Neural progenitor cell (in vitro differentiated cells): Measurements from ENCODE around the gene TPST2. TPM values are rescaled to one million over a fixed set of nuclear protein-coding genes. Genes with fewer than 3 reads are reported as not detected.

Experiments used
- DNase-seq: peaks from one replicate; pipeline ENCODE4 v3.0.0-alpha.2; 2016; ENCODE audit warnings: low spot score
- H2AFZ ChIP-seq: fragments of 200-600 bp; sonication (generic); replicated peaks from 2 replicates; pipeline ENCODE4 v1.6.1; 2016; ENCODE audit warnings: antibody characterized with exemption
- H3F3A ChIP-seq: fragments of 200-600 bp; sonication (generic); 2 replicates; pipeline ENCODE4 v1.6.1; 2016; ENCODE audit warnings: antibody characterized with exemption, low read depth
- H3K27ac ChIP-seq: fragments of 200-600 bp; sonication (generic); 2 replicates; pipeline ENCODE4 v1.5.1; 2016; ENCODE audit warnings: mild to moderate bottlenecking
- H3K27me3 ChIP-seq: fragments of 200-600 bp; sonication (generic); 2 replicates; pipeline ENCODE4 v1.6.1; 2016; ENCODE audit warnings: mild to moderate bottlenecking, moderate library complexity
- H3K36me3 ChIP-seq: fragments of 200-600 bp; sonication (generic); 2 replicates; pipeline ENCODE4 v1.5.1; 2016
- H3K4me1 ChIP-seq: fragments of 200-600 bp; sonication (generic); 2 replicates; pipeline ENCODE4 v1.6.1; 2016; ENCODE audit warnings: mixed run types
- H3K4me2 ChIP-seq: fragments of 200-600 bp; sonication (generic); 2 replicates; pipeline ENCODE4 v1.6.1; 2016
- H3K4me3 ChIP-seq: fragments of 200-600 bp; sonication (generic); 2 replicates; pipeline ENCODE4 v1.5.1; 2016
- H3K79me2 ChIP-seq: fragments of 200-600 bp; sonication (generic); 2 replicates; pipeline ENCODE4 v1.6.1; 2016; ENCODE audit warnings: low read depth
- H3K9ac ChIP-seq: fragments of 200-600 bp; sonication (generic); 2 replicates; pipeline ENCODE4 v1.6.1; 2016
- H3K9me3 ChIP-seq: fragments of 200-600 bp; sonication (generic); 2 replicates; pipeline ENCODE4 v1.5.1; 2016; ENCODE audit warnings: low read depth
- H4K20me1 ChIP-seq: fragments of 200-600 bp; sonication (generic); 2 replicates; pipeline ENCODE4 v1.6.1; 2016; ENCODE audit warnings: low read depth
- H3K27ac Mint-ChIP-seq: 3 replicates; pipeline ENCODE4 v1.8.0; 2021; ENCODE audit warnings: mixed read lengths
- H3K27me3 Mint-ChIP-seq: 2 replicates; pipeline ENCODE4 v1.8.0; 2022; ENCODE audit warnings: low read depth, mild to moderate bottlenecking, inconsistent platforms, moderate library complexity, mixed read lengths; ENCODE audit not compliant: insufficient read depth
- H3K36me3 Mint-ChIP-seq: 3 replicates; pipeline ENCODE4 v1.8.0; 2021; ENCODE audit warnings: mixed read lengths
- H3K4me1 Mint-ChIP-seq: 3 replicates; pipeline ENCODE4 v1.8.0; 2021; ENCODE audit warnings: mixed read lengths
- H3K4me3 Mint-ChIP-seq: 3 replicates; pipeline ENCODE4 v1.8.0; 2021; ENCODE audit warnings: mild to moderate bottlenecking, moderate library complexity, mixed read lengths
- H3K9me3 Mint-ChIP-seq: 3 replicates; pipeline ENCODE4 v1.8.0; 2020; ENCODE audit warnings: mixed read lengths
- EZH2 ChIP-seq: fragments of 200-600 bp; sonication (generic); IDR thresholded peaks from 2 replicates; pipeline ENCODE4 v1.6.1; 2017; ENCODE audit warnings: antibody characterized with exemption, mild to moderate bottlenecking, moderate library complexity
- EZH2phosphoT487 ChIP-seq: fragments of 200-600 bp; sonication (generic); IDR thresholded peaks from 2 replicates; pipeline ENCODE4 v1.6.1; 2017; ENCODE audit warnings: antibody characterized with exemption
- total RNA-seq: library from RNA; depleted of rRNA; stranded (reverse); fragments of >200 nt; gene quantifications from 2 replicates; pipeline ENCODE4 v1.2.3, GENCODE V29; 2015; ENCODE audit warnings: low replicate concordance
- TF ChIP-seq, protein P1 (sequence below): fragments of 200-600 bp; sonication (generic); IDR thresholded peaks from 2 replicates; pipeline ENCODE4 v1.5.1; 2017; ENCODE audit warnings: antibody characterized with exemption, mild to moderate bottlenecking

The TPST2 gene
- total RNA-seq, 1 donor from 2014 or later = 31.7 TPM

DNA sequence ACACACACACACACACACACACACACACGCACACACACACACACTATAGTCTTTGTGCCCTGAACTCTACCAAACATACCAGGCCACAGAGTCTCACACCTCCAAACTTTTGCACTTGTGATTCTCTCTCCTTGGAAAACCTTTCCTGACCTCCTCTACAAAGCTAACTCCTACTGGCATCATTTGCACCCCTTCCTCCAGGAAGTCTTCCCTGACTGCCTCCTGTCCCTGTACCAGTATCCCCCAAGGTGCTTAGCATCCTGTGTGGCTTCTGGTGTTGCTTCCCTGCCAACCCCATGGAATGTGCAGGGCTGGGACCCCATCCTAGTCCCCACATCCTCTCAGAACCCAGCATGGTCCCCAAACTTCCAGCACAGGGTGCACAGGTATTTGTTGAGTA is 8.9 kb downstream of the TPST2 start:
- H3K36me3 ChIP-seq = no peaks in the 10 kb centered on the region
- H3K27ac ChIP-seq = no peak overlapping the region
- H3K4me3 ChIP-seq = no peak overlapping the region
- H2AFZ ChIP-seq = no peak overlapping the region
- H3K9ac ChIP-seq = no peak overlapping the region
- peak overlapping the region; percentile 57 for H3K4me2 ChIP-seq
- no peaks in the 10 kb centered on the region for H3K9me3 Mint-ChIP-seq
- peaks cover 4% of the 10 kb centered on the region for H3K36me3 Mint-ChIP-seq
- no peaks in the 10 kb centered on the region for H3K27me3 ChIP-seq
- no peaks in the 10 kb centered on the region for H3K27me3 Mint-ChIP-seq
- H3K27ac Mint-ChIP-seq = no peak overlapping the region
- peaks cover 46% of the 10 kb centered on the region for H3K79me2 ChIP-seq
- H3K4me1 ChIP-seq = peaks cover 13% of the 10 kb centered on the region
- H4K20me1 ChIP-seq = peaks cover 66% of the 10 kb centered on the region
- no peaks in the 10 kb centered on the region for H3K9me3 ChIP-seq
- peaks cover 18% of the 10 kb centered on the region for H3K4me1 Mint-ChIP-seq
- H3F3A ChIP-seq = peaks cover 17% of the 10 kb centered on the region
- TF ChIP-seq, protein P1, sequence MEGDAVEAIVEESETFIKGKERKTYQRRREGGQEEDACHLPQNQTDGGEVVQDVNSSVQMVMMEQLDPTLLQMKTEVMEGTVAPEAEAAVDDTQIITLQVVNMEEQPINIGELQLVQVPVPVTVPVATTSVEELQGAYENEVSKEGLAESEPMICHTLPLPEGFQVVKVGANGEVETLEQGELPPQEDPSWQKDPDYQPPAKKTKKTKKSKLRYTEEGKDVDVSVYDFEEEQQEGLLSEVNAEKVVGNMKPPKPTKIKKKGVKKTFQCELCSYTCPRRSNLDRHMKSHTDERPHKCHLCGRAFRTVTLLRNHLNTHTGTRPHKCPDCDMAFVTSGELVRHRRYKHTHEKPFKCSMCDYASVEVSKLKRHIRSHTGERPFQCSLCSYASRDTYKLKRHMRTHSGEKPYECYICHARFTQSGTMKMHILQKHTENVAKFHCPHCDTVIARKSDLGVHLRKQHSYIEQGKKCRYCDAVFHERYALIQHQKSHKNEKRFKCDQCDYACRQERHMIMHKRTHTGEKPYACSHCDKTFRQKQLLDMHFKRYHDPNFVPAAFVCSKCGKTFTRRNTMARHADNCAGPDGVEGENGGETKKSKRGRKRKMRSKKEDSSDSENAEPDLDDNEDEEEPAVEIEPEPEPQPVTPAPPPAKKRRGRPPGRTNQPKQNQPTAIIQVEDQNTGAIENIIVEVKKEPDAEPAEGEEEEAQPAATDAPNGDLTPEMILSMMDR = no peak
- TF ChIP-seq EZH2phosphoT487 (no peak), EZH2 (no peak)
- no peak overlapping the region for H3K4me3 Mint-ChIP-seq
- DNase-seq = no peak

DNA sequence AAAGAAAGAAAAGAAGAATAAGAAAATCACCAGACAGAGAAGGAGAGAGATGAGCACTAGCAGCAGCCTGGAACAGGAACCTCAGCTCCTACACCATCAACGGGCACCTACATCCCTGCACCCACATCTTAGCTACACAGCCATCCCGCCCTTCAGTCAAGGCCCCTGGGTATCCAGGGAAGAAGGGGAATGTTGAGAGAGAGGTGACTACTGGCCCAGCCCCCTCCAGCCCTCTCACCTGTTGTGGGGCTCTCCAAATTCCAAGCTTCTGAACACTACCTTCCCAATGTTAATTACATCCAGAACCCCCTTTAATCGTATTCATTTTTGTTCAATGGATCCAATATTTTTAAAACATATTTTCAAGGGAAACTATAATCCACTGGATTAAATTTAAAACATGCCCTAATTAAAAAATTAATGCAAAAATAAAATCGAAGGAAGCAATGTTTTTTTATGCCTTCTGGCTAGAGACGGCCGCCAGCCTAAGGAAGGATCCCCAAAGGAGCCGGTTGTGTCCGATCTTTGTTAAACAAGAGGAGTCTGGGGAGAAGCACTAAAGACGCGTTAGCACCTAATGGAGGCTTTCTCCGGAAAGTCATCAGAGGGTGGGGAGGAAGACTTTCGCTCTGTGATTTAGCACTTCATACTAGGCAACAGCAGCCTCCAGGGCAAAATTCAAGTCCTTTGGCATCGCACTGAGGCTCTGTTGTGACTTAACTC is 9.5 kb downstream of the TPST2 start:
- H3K4me1 ChIP-seq = peaks cover 13% of the 10 kb centered on the region
- peak; percentile 61 for DNase-seq
- H4K20me1 ChIP-seq = peaks cover 67% of the 10 kb centered on the region
- H2AFZ ChIP-seq = no peak overlapping the region
- Mint-ChIP-seq H3K27ac (peak overlapping the region; percentile 7), H3K27me3 (no peaks in the 10 kb centered on the region), H3K9me3 (no peaks in the 10 kb centered on the region), H3K4me3 (no peak overlapping the region), H3K4me1 (peaks cover 16% of the 10 kb centered on the region), H3K36me3 (peaks cover 4% of the 10 kb centered on the region)
- H3F3A ChIP-seq = peaks cover 17% of the 10 kb centered on the region
- peak overlapping the region; percentile 57 for H3K4me2 ChIP-seq
- H3K9me3 ChIP-seq = no peaks in the 10 kb centered on the region
- H3K4me3 ChIP-seq = no peak overlapping the region
- TF ChIP-seq EZH2 = no peak
- TF ChIP-seq, protein P1 = no peak
- TF ChIP-seq EZH2phosphoT487 = no peak
- H3K79me2 ChIP-seq = peaks cover 50% of the 10 kb centered on the region
- H3K27ac ChIP-seq = no peak overlapping the region
- H3K27me3 ChIP-seq = no peaks in the 10 kb centered on the region
- no peaks in the 10 kb centered on the region for H3K36me3 ChIP-seq
- H3K9ac ChIP-seq = no peak overlapping the region

DNA sequence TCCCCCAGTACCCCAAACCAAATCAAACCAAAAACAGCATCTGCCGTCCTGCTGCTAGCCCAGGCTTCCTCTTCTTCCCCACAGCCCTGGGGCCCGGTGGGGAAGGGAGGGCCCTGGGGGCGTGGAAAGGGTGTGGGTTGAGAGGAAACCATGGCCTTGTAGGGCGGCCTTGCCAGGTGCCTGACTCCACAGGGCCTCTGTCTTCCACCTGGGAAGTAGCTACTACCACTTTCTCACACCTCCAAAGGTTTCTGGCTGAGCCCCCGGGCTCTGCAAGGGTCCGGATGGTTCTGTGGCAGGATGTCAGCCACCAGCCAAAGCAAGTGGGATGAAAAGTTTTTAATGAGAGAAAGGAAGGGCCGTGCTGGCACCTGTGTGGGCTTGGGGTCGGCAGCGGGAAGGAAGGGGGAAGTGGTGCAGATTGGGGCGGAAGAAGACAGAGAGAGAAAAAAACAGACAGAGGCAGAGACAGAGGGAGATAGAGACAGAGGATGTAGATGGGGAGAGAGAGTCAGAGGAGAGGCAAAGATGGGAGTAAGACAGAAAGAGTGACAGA is 10.5 kb downstream of the TPST2 start:
- peaks cover 13% of the 10 kb centered on the region for H3K4me1 ChIP-seq
- DNase-seq = no peak
- H3K36me3 ChIP-seq = no peaks in the 10 kb centered on the region
- H3K36me3 Mint-ChIP-seq = peaks cover 4% of the 10 kb centered on the region
- peaks cover 57% of the 10 kb centered on the region for H4K20me1 ChIP-seq
- no peaks in the 10 kb centered on the region for H3K27me3 ChIP-seq
- H3K4me3 ChIP-seq = no peak overlapping the region
- H3K79me2 ChIP-seq = peaks cover 54% of the 10 kb centered on the region
- H3K27ac ChIP-seq = no peak overlapping the region
- H3K4me2 ChIP-seq = no peak overlapping the region
- H3K4me1 Mint-ChIP-seq = peaks cover 16% of the 10 kb centered on the region
- TF ChIP-seq EZH2 (no peak), EZH2phosphoT487 (no peak)
- TF ChIP-seq, protein P1 = no peak
- H3K9me3 ChIP-seq = no peaks in the 10 kb centered on the region
- H3F3A ChIP-seq = peaks cover 17% of the 10 kb centered on the region
- no peak overlapping the region for H2AFZ ChIP-seq
- no peaks in the 10 kb centered on the region for H3K9me3 Mint-ChIP-seq
- peaks cover 2% of the 10 kb centered on the region for H3K27me3 Mint-ChIP-seq
- H3K4me3 Mint-ChIP-seq = no peak overlapping the region
- no peak overlapping the region for H3K9ac ChIP-seq
- H3K27ac Mint-ChIP-seq = peak overlapping the region; percentile 78
